EL (cell line): ENCODE results near the gene DGCR8.
A peak's percentile ranks its signal among the peaks of the same experiment; 100 is the strongest.

Source experiments
- DNase-seq: peaks from one replicate; pipeline ENCODE4 v3.0.0-alpha.2; 2016

Gene DGCR8

GRCh38 chr22:20111689-20112622 is 31.9 kb downstream of the DGCR8 start:
- no peak for DNase-seq

- DNase-seq: no peak
Measured at GRCh38 chr22:20112623-20113511, 32.8 kb downstream of the DGCR8 start.

GRCh38 chr22:20113551-20114310 is 33.7 kb downstream of the DGCR8 start:
- DNase-seq: no peak

- no peak for DNase-seq
Measured at GRCh38 chr22:20114506-20115475, 34.8 kb downstream of the DGCR8 start.

- DNase-seq: no peak
Measured at GRCh38 chr22:20115691-20116375, 35.8 kb downstream of the DGCR8 start, which contains the start of gene RANBP1. Gene RANBP1 (plus strand): TSS chr22:20116104. CDS start chr22:20116185, 81 bp downstream.

- DNase-seq: no peak
Measured at GRCh38 chr22:20116376-20116950, 36.4 kb downstream of the DGCR8 start.

GRCh38 chr22:20116951-20117632 is 37.1 kb downstream of the DGCR8 start, which contains the start of gene TRMT2A:
Gene TRMT2A (minus strand): TSS chr22:20117226. CDS start chr22:20116906, 320 bp downstream.
- DNase-seq: peak; percentile 97

GRCh38 chr22:20117633-20118299 is 37.7 kb downstream of the DGCR8 start:
- DNase-seq: peak; percentile 35

- DNase-seq: no peak
Measured at GRCh38 chr22:20118300-20119020, 38.4 kb downstream of the DGCR8 start.

- no peak for DNase-seq
Measured at GRCh38 chr22:20121856-20122415, 41.9 kb downstream of the DGCR8 start.

- no peak for DNase-seq
Measured at GRCh38 chr22:20123366-20124082, 43.5 kb downstream of the DGCR8 start.

GRCh38 chr22:20124083-20124787 is 44.2 kb downstream of the DGCR8 start:
- no peak for DNase-seq

- no peak for DNase-seq
Measured at GRCh38 chr22:20125201-20126174, 45.4 kb downstream of the DGCR8 start.

GRCh38 chr22:20126284-20127029 is 46.4 kb downstream of the DGCR8 start:
- DNase-seq: no peak
